Testis (tissue), 5 donors: ENCODE measurements around the gene KRTAP4-9. TPM values are rescaled to one million over a fixed set of nuclear protein-coding genes. Genes with fewer than 3 reads are reported as not detected.
"Not testable (repeated sequence)": the region's sequence is repeated elsewhere in the genome, so short reads cannot be mapped to it uniquely, and the experiment has no call there.

Experiments used
- DNase-seq: peaks from one replicate; pipeline ENCODE4 v3.0.0-alpha.2; 2019
- H3K27ac ChIP-seq, 2 donors: fragments of 200-600 bp; sonication (generic); one replicate each; pipeline ENCODE4 v1.5.1; 2019
- H3K27me3 ChIP-seq: fragments of 200-600 bp; sonication (generic); one replicate; pipeline ENCODE4 v1.5.1; 2019
- H3K36me3 ChIP-seq: fragments of 200-600 bp; sonication (generic); one replicate; pipeline ENCODE4 v1.5.1; 2017; ENCODE audit warnings: low read depth; ENCODE audit errors: missing control alignments
- H3K4me1 ChIP-seq: fragments of 200-600 bp; sonication (generic); one replicate; pipeline ENCODE4 v1.5.1; 2019
- H3K4me3 ChIP-seq, 2 donors: fragments of 200-600 bp; sonication (generic); one replicate each; pipeline ENCODE4 v1.5.1; 2017 to 2019
- H3K9me3 ChIP-seq: fragments of 200-600 bp; sonication (generic); one replicate; pipeline ENCODE4 v1.5.1; 2017
- POLR2A ChIP-seq: fragments of 450-650 bp; IDR thresholded peaks from one replicate; pipeline ENCODE4 v1.6.1; 2017; ENCODE audit warnings: antibody characterized with exemption, mild to moderate bottlenecking, moderate library complexity
- WGBS, 2 donors: methylation state at CpG; one replicate each; pipeline ENCODE4 v1.1.5; 2018; 5-methylcytosine and 5-hydroxymethylcytosine counted together
- intact Hi-C: fragments of 100-400 bp; cut with DNase I; formaldehyde crosslinking; loops from one replicate; pipeline ENCODE4 v1.15.1; 2023; ENCODE audit warnings: low total_unique reads
- long read RNA-seq, 2 donors: transcript quantifications; one replicate each; lab custom pipeline, GENCODE V29; 2026
- polyA plus RNA-seq: library from polyadenylated mRNA; stranded (reverse); fragments of 350-450 nt; fragmentation: Illumina TruSeq; extraction: RNeasy Lipid Tissue Mini Kit (QIAGEN cat#74804); gene quantifications from one replicate; pipeline ENCODE4 v1.2.3, GENCODE V29; 2014; ENCODE audit warnings: low read depth, low replicate concordance; ENCODE audit not compliant: insufficient read depth
- total RNA-seq, 2 donors: library from RNA; depleted of rRNA; stranded (reverse); fragments of >200 nt; gene quantifications; one replicate each; pipeline ENCODE4 v1.2.3, GENCODE V29; 2016
- TF ChIP-seq, protein P1 (sequence below), 3 experiments: fragments of 450-650 bp in 2 of 3; fragments of 200-600 bp in 1 of 3; sonication (generic) in 1 of 3; IDR thresholded peaks; one replicate each; pipeline ENCODE4 v1.5.1; 2016 to 2019; ENCODE audit warnings: antibody characterized with exemption in 3 of 3, mild to moderate bottlenecking in 2 of 3, moderate library complexity in 1 of 3

KRTAP4-9 gene
- total RNA-seq (not detected), polyA plus RNA-seq (not detected)
- long read RNA-seq, donor 1: 0 reads
- long read RNA-seq, donor 2: 0 reads

DNA sequence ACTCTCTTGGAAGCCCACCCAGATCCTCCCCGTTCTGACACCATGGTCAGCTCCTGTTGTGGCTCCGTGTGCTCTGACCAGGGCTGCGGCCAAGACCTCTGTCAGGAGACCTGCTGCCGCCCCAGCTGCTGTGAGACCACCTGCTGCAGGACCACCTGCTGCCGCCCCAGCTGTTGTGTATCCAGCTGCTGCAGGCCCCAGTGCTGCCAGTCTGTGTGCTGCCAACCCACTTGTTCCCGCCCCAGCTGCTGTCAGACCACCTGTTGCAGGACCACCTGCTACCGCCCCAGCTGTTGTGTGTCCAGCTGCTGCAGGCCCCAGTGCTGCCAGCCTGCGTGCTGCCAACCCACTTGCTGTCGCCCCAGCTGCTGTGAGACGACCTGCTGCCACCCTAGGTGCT lies at the start of gene KRTAP4-9:
Gene KRTAP4-9, plus strand, starts transcription at position 43 of the 400 bp plus-strand sequence. Its CDS starts 0 bp downstream, at position 43.
- H3K27me3 ChIP-seq, DNase-seq, H3K4me3 ChIP-seq, H3K9me3 ChIP-seq, H3K4me1 ChIP-seq, H3K27ac ChIP-seq, intact Hi-C loops, H3K36me3 ChIP-seq: not testable (repeated sequence)
- 60 to 63% methylated on average over 2 to 4 of the region's 10 CpGs for WGBS, 2 donors

DNA sequence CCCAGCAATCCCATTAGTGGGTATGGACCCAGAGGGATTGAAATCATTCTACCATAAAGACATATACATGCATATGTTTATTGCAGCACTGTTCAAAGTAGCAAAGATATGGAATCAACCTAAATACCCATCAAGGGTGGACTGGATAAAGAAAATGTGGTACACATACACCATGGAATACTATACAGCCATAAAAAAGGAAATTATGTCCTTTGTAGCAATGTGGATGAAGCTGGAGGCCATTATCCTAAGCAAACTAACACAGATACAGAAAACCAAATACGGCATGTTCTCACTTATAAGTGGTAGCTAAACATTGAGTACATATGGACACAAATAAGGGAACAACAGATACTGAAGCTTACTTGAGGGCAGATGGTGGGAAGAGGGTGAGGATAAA lies 47.6 kb upstream of the KRTAP4-9 start:
- H3K9me3 ChIP-seq: no peaks in the 10 kb centered on the region
- no peaks in the 10 kb centered on the region for H3K36me3 ChIP-seq
- no peaks in the 10 kb centered on the region for H3K4me1 ChIP-seq
- no peak for DNase-seq
- TF ChIP-seq POLR2A: no peak
- TF ChIP-seq, protein P1, sequence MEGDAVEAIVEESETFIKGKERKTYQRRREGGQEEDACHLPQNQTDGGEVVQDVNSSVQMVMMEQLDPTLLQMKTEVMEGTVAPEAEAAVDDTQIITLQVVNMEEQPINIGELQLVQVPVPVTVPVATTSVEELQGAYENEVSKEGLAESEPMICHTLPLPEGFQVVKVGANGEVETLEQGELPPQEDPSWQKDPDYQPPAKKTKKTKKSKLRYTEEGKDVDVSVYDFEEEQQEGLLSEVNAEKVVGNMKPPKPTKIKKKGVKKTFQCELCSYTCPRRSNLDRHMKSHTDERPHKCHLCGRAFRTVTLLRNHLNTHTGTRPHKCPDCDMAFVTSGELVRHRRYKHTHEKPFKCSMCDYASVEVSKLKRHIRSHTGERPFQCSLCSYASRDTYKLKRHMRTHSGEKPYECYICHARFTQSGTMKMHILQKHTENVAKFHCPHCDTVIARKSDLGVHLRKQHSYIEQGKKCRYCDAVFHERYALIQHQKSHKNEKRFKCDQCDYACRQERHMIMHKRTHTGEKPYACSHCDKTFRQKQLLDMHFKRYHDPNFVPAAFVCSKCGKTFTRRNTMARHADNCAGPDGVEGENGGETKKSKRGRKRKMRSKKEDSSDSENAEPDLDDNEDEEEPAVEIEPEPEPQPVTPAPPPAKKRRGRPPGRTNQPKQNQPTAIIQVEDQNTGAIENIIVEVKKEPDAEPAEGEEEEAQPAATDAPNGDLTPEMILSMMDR (IDR thresholded peaks at IDR 0.05): no peak
- H3K27ac ChIP-seq: no peak overlapping the region
- WGBS, 2 donors: 84 to 97% methylated on average over 1 of the region's 1 CpG
- no peaks in the 10 kb centered on the region for H3K27me3 ChIP-seq
- intact Hi-C loops: no loop called here
- H3K4me3 ChIP-seq: no peak overlapping the region

DNA sequence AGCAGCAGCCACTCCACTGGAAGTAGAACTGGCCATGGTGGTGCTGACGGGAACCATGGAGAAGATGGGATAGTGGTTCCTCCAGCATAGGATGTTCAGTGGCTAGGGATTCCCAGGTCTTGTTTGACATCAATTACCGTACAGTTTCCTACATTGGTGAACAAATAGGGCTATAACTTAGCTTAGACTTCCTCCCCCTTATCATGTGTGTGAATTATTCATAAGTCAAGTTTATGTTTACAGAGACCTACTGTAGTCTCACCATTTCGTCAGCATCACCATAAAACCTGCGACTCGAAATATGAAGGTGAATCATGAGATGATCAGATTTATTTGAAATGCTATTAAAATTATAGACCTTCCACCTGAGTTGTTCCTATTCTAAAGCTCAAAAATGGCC lies 46.4 kb upstream of the KRTAP4-9 start:
- no peak overlapping the region for H3K4me3 ChIP-seq
- intact Hi-C loops: no loop called here
- H3K4me1 ChIP-seq: no peaks in the 10 kb centered on the region
- no peaks in the 10 kb centered on the region for H3K27me3 ChIP-seq
- no peaks in the 10 kb centered on the region for H3K9me3 ChIP-seq
- no peak for DNase-seq
- 83 to 96% methylated on average over 5 of the region's 5 CpGs for WGBS, 2 donors
- TF ChIP-seq POLR2A: no peak
- TF ChIP-seq, protein P1 (IDR thresholded peaks at IDR 0.05): no peak
- H3K36me3 ChIP-seq: no peaks in the 10 kb centered on the region
- no peak overlapping the region for H3K27ac ChIP-seq

DNA sequence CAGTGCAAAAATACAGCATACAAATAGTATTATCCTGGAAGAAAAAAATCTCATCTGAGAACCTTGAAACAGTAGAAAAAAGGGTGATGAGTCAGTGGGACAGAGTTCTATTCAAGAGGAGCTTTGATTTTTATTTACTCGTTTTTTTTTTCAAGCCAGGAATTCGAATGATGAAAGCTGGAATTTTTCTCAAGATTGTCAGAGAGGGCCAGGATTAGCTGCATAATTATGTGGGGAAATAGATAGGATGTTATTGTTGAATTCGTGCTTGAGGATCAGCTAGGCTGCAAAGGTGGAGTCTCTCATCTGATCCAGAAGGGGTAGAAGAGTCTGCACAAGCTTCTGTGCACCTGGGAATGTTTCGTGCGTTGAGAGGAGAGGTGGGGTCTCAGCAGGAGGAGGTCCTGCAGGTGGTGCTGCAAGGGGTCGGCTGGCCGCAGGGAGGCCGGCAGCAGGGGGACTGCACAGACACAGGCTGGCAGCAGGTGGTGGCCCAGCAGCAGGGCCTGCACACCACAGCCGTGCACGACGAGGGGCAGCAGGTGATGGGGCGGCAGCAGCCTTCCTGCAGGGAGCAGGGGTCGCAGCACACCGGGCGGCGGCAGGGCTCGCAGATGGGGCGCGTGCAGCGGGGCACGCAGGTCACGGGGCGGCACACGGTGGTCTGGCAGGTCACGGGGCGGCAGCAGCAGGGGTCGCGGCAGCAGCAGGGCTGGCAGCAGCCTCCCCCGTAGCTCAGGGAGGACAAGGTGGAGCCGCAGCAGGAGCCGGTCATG lies 45.7 kb upstream of the KRTAP4-9 start:
- H3K4me3 ChIP-seq, intact Hi-C loops, H3K27ac ChIP-seq, H3K4me1 ChIP-seq, H3K27me3 ChIP-seq, DNase-seq, H3K9me3 ChIP-seq, H3K36me3 ChIP-seq: not testable (repeated sequence)
- WGBS, 2 donors: 24 to 44% methylated on average over 8 to 9 of the region's 31 CpGs

DNA sequence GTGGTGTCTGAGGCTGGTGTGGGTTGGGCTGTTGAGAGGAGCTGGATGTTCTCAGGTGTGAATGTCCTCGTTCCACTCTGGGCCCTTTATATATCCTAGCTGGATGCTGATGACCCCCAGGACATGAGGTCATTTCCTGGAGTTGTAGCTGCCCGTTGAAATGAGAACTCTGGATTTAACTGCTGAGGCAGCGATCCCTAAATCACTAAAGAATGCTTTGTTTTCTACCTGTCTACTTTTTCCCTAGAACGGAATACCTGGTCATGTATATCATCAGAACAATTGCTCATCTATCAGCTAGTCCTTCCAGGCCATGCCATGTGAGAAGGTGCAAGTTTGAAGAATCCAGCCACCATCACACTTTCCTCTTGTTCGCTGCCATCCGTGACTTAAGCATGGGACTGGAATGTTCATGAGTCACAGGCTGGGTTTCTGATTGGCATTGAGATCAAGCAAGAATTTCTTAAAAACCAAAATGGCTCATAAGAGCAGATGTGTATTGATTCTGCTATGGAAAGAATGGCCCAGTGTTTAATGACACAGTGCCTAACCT lies 45.1 kb upstream of the KRTAP4-9 start, which contains the start of gene KRTAP2-3:
Gene KRTAP2-3, minus strand, starts transcription at position 63 of the 553 bp plus-strand sequence. CDS start 64 bp downstream, outside the sequence.
- DNase-seq: no peak
- no peaks in the 10 kb centered on the region for H3K9me3 ChIP-seq
- no peaks in the 10 kb centered on the region for H3K4me1 ChIP-seq
- no peak within 1 kb of the TSS for H3K27ac ChIP-seq
- H3K36me3 ChIP-seq: no peaks in the 10 kb centered on the region
- intact Hi-C loops: no loop called here
- H3K4me3 ChIP-seq: no peak within 1 kb of the TSS
- H3K27me3 ChIP-seq: no peaks in the 10 kb centered on the region
- 44 to 74% methylated on average over 6 of the region's 6 CpGs for WGBS, 2 donors
- TF ChIP-seq, protein P1 (IDR thresholded peaks at IDR 0.05): no peak
- no peak for TF ChIP-seq POLR2A
